Adrenal gland (tissue), 12 donors: ENCODE data around the gene DNAH17. TPM values are rescaled to one million over a fixed set of nuclear protein-coding genes. Genes with fewer than 3 reads are reported as not detected.

Experiments used
- DNase-seq, 7 donors: peaks; one replicate each; pipeline ENCODE4 v3.0.0-alpha.2; 2019 to 2020
- H3K27ac ChIP-seq, 5 donors: fragments of 200-600 bp; sonication (generic) in 4 of 5; 1 replicate in 3 of 5; 2 replicates in 2 of 5; pipeline versions ENCODE4 v1.5.1 to v1.8.0; 2016 to 2020; ENCODE audit warnings: mild to moderate bottlenecking in 1 of 5
- H3K27me3 ChIP-seq: fragments of 200-600 bp; 2 replicates; pipeline ENCODE4 v1.8.0; 2021
- H3K36me3 ChIP-seq, 2 donors: fragments of 200-600 bp; replicated peaks in 1 of 2; 1 replicate in 1 of 2; 2 replicates in 1 of 2; pipeline versions ENCODE4 v1.5.1 to v1.8.0; 2018 to 2022
- H3K4me1 ChIP-seq, 2 donors: fragments of 200-600 bp; replicated peaks in 1 of 2; 1 replicate in 1 of 2; 2 replicates in 1 of 2; pipeline versions ENCODE4 v1.5.1 to v1.8.0; 2018 to 2021
- H3K4me3 ChIP-seq, 4 donors: fragments of 200-600 bp; sonication (generic) in 3 of 4; one replicate each; pipeline ENCODE4 v1.5.1; 2016 to 2018
- H3K9me3 ChIP-seq, 3 donors: fragments of 200-600 bp; sonication (generic) in 1 of 3; replicated peaks in 1 of 3; 1 replicate in 2 of 3; 2 replicates in 1 of 3; pipeline versions ENCODE4 v1.5.1 to v1.8.0; 2016 to 2021
- CTCF ChIP-seq, 6 experiments: fragments of 450-650 bp in 4 of 6; fragments of 200-600 bp in 2 of 6; sonication (generic) in 1 of 6; IDR thresholded peaks; 1 replicate in 5 of 6; 2 replicates in 1 of 6; pipeline versions ENCODE4 v1.5.1 to v1.8.0; 2016 to 2021; ENCODE audit warnings: antibody characterized with exemption in 6 of 6, mild to moderate bottlenecking in 2 of 6, moderate library complexity in 1 of 6
- POLR2A ChIP-seq, 2 donors: fragments of 450-650 bp; IDR thresholded peaks; one replicate each; pipeline ENCODE4 v1.6.1; 2017; ENCODE audit warnings: antibody characterized with exemption in 2 of 2, mild to moderate bottlenecking in 2 of 2, moderate library complexity in 1 of 2
- WGBS, 4 donors: extraction: QIAGEN DNeasy Blood & Tissue Kit in 2 of 4; methylation state at CpG; one replicate each; pipeline versions ENCODE4 v1.1.5 to v1.1.7; 2013 to 2017; 5-methylcytosine and 5-hydroxymethylcytosine counted together
- intact Hi-C, 2 donors: fragments of 100-400 bp; cut with DNase I; formaldehyde crosslinking; loops; one replicate each; pipeline versions ENCODE4 v1.14.1 to v1.15.0; 2022 to 2023
- polyA plus RNA-seq, 3 donors: library from polyadenylated mRNA; stranded (reverse); fragments of 200-250 nt in 2 of 3; fragments of 350-450 nt in 1 of 3; fragmentation: Illumina TruSeq in 1 of 3; extraction: RNeasy Lipid Tissue Mini Kit (QIAGEN cat#74804) in 1 of 3; gene quantifications; one replicate each; pipeline ENCODE4 v1.2.3, GENCODE V29; 2013 to 2014
- total RNA-seq, 9 donors: library from RNA; depleted of rRNA in 4 of 9; stranded (reverse); fragments of >200 nt in 4 of 9; fragments of 120-200 nt in 1 of 9; fragmentation: NEBNext Ultra II Directional in 1 of 9; extraction: Animal tissue kit (Norgen Biotek cat#: 25700) in 1 of 9; gene quantifications; one replicate each; pipeline versions ENCODE4 v1.1.0 to v1.2.4, GENCODE V29; 2013 to 2023
- donor health status: healthy with polysubstance abuse.
- donor health status: Bipolar disorder and iron deficiency.
- donor health status: DM: yes; HTN: yes; CAD: no.
- donor health status: DM: no; HTN: no; CAD: no.
- donor health status: DM: no; HTN: no; CAD: no.
- donor health status: DM: yes; HTN: yes; CAD: no.

Gene DNAH17
- total and polyA plus RNA-seq, 12 donors, result 0.03 to 1.8 (median 0.22) TPM; not detected in 5

- TF ChIP-seq POLR2A (IDR thresholded peaks at IDR 0.05) (no peak), CTCF (IDR thresholded peaks at IDR 0.05) (no peak)
- no peak for DNase-seq
- no peaks in the 10 kb centered on the region for H3K9me3 ChIP-seq
- WGBS, 4 donors, result 79 to 89% (median 84%) methylated on average over 8 of the region's 8 CpGs
- H3K4me1 ChIP-seq, result no peaks in the 10 kb centered on the region
- H3K4me3 ChIP-seq, result no peak overlapping the region
- intact Hi-C loops, result no loop called here
- no peaks in the 10 kb centered on the region for H3K36me3 ChIP-seq
- no peaks in the 10 kb centered on the region for H3K27me3 ChIP-seq
- H3K27ac ChIP-seq, result no peak overlapping the region
These were observed 31.6 kb upstream of the DNAH17 start for GRCh38 chr17:78608804-78609186.

DNA sequence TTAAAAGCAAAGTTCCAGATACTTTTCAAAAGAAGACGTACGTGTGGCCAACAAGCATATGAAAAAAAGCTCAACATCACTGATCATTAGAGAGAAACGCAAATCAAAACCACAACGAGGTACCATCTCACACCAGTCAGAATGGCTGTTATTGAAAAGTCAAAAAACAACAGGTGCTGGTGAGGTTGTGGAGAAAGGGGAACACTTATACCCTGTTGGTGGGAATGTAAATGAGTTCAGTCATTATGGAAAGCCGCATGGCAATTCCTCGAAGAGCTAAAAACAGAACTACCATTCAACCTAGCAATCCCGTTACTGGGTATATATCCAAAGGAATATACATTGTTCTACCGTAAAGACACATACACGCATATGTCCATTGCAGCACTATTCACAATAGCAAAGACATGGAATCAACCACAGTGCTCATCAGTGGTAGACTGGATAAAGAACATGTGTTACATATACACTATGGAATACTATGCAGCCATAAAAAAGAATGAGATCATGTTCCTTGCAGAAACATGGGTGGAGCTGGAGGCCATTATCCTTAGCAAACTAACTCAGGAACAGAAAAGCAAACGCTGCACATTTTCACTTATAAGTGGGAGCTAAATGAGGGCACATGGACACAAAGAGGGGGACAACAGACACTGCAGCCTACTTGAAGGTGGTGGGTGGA lies 31.1 kb upstream of the DNAH17 start:
- Histone ChIP-seq H3K4me1 (no peaks in the 10 kb centered on the region), H3K36me3 (no peaks in the 10 kb centered on the region), H3K9me3 (no peaks in the 10 kb centered on the region), H3K27ac (no peak overlapping the region), H3K4me3 (no peak overlapping the region), H3K27me3 (no peaks in the 10 kb centered on the region)
- TF ChIP-seq POLR2A (IDR thresholded peaks at IDR 0.05), result no peak
- intact Hi-C loops, result no loop called here
- DNase-seq, result no peak
- WGBS, 4 donors, result 92 to 95% (median 94%) methylated on average over 10 of the region's 10 CpGs

GRCh38 chr17:78607038-78607437 lies 29.8 kb upstream of the DNAH17 start:
- TF ChIP-seq POLR2A (IDR thresholded peaks at IDR 0.05) (no peak), CTCF (IDR thresholded peaks at IDR 0.05) (no peak)
- Histone ChIP-seq H3K4me3 (no peak overlapping the region), H3K9me3 (no peaks in the 10 kb centered on the region), H3K27me3 (no peaks in the 10 kb centered on the region), H3K36me3 (no peaks in the 10 kb centered on the region), H3K27ac (no peak overlapping the region), H3K4me1 (no peaks in the 10 kb centered on the region)
- WGBS, 4 donors, result 70 to 77% (median 73%) methylated on average over 6 of the region's 6 CpGs
- intact Hi-C loops, result no loop called here
- DNase-seq, result no peak

DNA sequence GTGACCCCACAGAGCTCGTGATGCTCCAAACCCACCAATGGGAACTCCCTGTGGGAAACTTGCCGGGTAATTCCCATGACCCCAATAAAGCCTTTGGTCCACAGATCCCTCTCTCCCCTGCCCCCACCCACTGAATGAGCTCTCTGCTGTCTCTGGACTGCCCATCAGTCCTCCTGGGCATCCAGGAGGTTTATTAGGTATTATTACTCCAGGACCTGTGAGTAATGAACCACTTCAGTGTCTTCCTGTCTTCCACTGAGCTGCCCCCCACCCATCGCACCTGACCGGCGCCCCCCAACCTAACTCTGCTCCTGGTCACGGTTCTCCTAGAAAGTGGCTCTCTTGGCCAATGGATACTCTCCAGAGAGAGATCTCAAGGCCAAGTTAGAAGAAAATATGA lies 28.7 kb upstream of the DNAH17 start:
- H3K9me3 ChIP-seq, result no peaks in the 10 kb centered on the region
- H3K4me1 ChIP-seq, result no peaks in the 10 kb centered on the region
- intact Hi-C loops, result no loop called here
- H3K27me3 ChIP-seq, result no peaks in the 10 kb centered on the region
- no peak overlapping the region for H3K27ac ChIP-seq
- DNase-seq, result no peak
- no peak overlapping the region for H3K4me3 ChIP-seq
- 89 to 100% (median 93%) methylated on average over 5 to 6 of the region's 6 CpGs for WGBS, 4 donors
- H3K36me3 ChIP-seq, result no peaks in the 10 kb centered on the region
- TF ChIP-seq POLR2A (IDR thresholded peaks at IDR 0.05) (no peak), CTCF (IDR thresholded peaks at IDR 0.05) (no peak)

DNA sequence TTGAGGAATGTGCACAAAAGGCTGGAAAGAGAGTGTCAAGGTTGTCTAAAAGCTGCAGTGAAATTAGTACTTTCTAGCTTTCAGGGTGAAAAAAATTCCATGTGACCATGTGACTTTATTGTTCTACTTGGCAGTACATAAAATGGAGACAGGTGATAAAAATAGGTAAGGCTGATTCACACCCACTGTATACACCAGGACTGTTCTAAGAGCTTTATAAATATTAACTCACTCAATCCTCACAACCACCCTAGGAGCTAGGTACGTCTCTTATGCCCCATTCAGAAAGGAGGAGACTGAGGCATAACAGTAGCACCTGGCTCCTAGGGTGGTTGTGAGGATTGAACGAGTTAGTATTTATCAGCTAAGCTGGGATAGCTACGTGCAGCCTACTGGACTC lies 28.2 kb upstream of the DNAH17 start:
- Histone ChIP-seq H3K27ac (no peak overlapping the region), H3K9me3 (no peaks in the 10 kb centered on the region), H3K4me3 (no peak overlapping the region), H3K27me3 (no peaks in the 10 kb centered on the region), H3K36me3 (no peaks in the 10 kb centered on the region), H3K4me1 (no peaks in the 10 kb centered on the region)
- intact Hi-C loops, result no loop called here
- TF ChIP-seq CTCF (IDR thresholded peaks at IDR 0.05) (no peak), POLR2A (IDR thresholded peaks at IDR 0.05) (no peak)
- no peak for DNase-seq
- WGBS, 4 donors, result 80 to 94% (median 85%) methylated on average over 3 of the region's 3 CpGs
